ENCODE measurements around the gene FAM149A.

Gene FAM149A

GRCh38 chr4:186105647-186106321, 1.3 kb downstream of the FAM149A start:
- DNase-seq (ENCODE audit: low read depth in 2 of 2), result no peak

GRCh38 chr4:186107947-186108346, 3.4 kb downstream of the FAM149A start:
- no peak for DNase-seq (ENCODE audit: low read depth in 2 of 2)

- DNase-seq (ENCODE audit: low read depth in 2 of 2), result no peak
Measured at GRCh38 chr4:186108391-186108790, 3.9 kb downstream of the FAM149A start.

DNA sequence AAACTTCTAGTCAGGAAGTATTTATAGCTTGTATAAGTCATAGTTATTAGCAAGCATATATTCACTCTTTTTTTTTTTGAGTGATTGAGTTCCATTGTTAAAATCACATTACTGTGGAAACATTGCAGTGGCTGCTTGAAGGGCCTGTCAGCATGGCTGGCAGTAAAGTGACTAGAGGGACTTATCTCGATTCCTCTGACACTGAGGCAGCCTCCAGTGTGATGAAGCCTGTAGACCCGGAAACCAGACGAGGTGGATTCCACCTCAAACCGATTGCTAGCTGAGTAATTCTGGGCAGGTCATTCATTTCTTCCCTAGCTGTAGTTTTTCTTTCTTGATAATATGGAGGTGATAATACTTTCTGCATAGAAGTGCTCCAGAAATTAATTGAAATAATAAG, 4.7 kb downstream of the FAM149A start:
- DNase-seq (ENCODE audit: low read depth in 2 of 2), result no peak

DNA sequence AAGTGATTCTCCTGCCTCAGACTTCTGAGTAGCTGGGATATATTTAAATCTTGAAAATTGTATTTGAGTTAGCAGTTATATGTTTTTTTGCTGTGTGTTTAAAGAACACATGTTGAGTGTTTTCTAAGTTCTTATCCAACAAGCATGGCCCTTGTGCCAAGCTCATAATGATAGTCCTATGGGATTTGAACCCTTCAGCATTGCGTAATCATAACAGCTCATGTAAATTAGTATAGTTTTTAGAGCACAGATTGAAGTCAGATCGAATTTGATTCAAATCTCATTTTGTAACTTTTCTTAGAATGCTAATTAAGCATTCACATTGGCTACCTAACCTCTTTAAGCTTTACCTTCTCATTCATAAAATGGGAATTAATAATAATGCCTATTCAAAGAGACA, 12.2 kb downstream of the FAM149A start:
- DNase-seq (ENCODE audit: low read depth in 2 of 2), result no peak

DNA sequence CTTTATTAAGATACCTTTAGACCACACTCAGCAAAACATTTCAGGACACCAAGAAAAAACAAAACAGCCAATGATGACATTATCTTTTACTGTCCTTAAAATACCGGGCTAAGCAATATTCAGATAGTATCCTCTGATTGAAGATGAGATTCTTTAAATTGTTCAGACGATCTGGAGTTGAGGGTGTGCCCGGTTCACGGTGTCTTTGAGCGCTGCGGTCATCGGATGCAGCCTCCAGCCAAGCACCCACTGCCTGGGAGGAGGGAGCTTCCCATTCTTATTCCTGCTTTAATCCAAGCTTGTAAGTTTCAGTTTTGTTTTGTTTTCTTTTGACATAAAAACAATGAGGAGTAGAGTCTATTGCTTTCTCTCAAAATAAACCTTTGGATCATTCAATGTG, 14.1 kb downstream of the FAM149A start:
- no peak for DNase-seq (ENCODE audit: low read depth in 2 of 2)

DNA sequence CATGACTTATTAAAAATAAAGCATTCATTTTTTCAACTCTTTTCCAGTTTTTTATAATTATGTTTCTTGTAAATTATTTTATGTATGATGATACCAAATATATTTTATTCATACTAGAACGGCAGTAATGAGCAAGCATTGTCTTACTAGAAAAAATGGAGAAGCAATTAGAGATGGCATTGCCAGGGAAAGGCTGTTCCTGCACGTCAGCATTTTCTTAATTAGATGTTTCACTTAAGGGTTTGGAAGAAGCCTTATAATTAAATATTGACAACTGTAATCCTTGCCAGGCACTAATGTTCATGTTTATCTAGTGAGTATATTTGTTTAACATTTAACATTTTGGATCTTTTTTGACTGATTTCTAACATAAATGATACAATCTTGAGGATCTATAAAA, 16.6 kb downstream of the FAM149A start:
- no peak for DNase-seq (ENCODE audit: low read depth in 2 of 2)

GRCh38 chr4:186128842-186129241, 24.3 kb downstream of the FAM149A start:
- DNase-seq (ENCODE audit: low read depth in 2 of 2), result no peak

DNA sequence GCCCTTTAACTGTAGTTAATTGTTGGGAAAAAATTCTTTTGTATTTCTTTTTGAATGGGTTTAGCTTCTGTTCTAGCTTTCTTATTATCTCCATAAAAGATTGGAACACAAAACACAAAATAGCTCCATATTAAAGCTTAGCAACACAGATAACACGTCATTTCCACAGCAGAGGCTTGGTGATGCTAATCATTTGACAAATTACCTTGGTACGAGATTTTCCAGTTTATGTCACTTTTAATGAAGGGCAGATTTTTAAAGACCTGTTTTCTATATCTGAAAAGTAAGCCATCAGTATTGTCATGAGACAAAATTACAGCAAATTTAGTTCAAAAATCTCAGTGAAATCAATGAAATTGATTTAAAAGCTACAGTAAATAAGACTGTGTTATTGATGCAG, 27.4 kb downstream of the FAM149A start:
- DNase-seq (ENCODE audit: low read depth in 2 of 2), result no peak

DNA sequence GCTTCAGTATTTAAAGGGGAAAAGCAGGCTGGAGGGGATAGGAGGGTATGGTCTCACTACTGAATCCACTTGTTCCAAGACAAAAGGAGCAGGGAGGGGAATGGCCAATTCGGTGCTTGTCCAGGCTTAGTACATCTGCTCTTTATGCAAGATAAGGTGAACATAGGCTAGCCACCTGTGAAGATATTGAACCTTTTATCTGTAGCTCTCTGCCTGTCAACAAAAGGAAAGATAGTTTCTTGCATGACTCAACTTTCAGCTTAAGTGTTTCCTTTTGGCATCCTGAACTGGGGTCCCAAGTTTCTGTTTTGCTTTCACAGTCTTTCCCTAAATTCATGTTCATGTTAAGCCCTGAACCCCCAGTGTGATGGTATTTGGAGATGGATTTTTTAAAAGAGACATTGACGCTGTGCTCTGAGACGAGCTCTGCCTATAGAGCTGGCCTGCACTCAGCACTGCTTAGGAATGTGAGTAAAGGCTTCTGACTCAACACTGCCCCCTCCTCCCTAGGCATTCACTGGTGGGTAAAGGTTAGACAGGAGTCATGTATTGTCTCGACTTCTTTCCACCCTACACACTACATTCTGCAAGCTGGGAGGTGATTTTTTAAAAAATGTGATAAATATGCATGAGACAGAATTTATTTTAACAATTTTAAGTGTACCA, 28.2 kb downstream of the FAM149A start:
- no peak for DNase-seq (ENCODE audit: low read depth in 2 of 2)

GRCh38 chr4:186134257-186134656, 29.8 kb downstream of the FAM149A start:
- no peak for DNase-seq (ENCODE audit: low read depth in 2 of 2)

GRCh38 chr4:186134861-186135260, 30.4 kb downstream of the FAM149A start:
- DNase-seq (ENCODE audit: low read depth in 2 of 2), result no peak

DNA sequence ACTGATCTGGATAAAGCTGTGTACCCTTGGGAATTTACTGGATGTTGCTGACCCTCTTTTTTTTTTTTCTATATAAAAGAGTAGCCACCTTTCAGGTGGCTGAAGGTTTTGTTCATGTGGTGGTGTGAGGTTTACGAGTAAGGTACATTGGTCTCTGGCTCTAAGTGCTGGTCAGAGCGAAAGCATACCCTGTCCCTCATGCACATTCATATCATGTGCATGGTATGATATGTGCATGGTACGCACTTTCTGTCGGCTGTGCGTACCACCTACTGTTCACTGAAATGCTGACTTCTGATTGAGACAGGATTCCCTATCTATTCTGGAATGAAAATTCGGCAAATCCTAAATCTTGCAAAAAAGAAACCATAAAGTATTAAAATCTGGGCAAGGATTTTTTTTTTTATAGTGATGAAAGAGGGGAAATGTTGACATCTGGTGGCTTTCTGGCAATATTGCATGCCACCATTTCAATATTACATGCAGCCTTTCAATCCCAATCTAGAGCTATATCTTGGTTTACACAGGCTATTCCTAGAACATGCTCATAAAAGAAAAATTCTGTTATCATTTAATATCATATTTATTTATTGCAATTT, 32.8 kb downstream of the FAM149A start:
- DNase-seq (ENCODE audit: low read depth in 2 of 2), result no peak

DNA sequence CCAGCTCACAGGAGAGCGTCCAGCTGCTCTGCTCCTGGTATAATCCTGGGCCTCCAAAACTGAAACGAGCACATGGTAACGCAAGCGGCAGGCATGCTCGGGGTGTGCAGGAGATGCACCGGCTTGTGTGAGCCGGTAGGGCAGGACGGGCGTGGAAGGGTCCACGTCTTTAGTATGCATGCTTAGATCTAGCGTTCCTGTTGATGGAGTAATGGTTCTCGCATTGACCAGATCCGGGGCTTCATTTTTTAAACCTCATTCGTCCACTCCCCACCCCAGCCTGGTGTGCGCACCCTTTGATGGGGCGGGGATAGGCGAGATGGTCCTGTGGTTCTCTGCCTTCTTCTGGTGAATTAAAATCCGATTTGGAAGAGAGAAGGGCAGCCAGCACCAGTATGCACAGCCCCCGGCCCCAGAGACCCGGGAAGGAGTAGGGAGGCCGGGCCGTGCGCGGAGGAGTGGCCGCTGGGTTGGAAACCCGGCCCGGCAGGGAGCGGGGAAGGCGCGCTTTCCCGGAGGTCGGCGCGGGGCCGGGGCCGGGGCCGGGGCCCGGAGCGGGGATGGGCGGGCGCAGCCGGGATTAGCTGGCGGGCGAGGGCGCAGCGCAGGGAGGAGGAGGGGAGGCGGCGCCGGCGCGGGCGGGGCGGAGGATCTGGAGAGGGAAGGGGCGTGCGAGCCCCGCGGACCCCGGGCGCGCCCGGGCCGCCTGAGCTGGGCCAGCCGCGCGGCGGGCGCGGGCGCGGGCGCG, 39.9 kb downstream of the FAM149A start:
- no peak for DNase-seq (ENCODE audit: low read depth in 2 of 2)

GRCh38 chr4:186144946-186145569, 40.6 kb downstream of the FAM149A start:
- DNase-seq (ENCODE audit: low read depth in 2 of 2), result no peak

- DNase-seq (ENCODE audit: low read depth in 2 of 2), result no peak
Measured at GRCh38 chr4:186146458-186146857, 42.0 kb downstream of the FAM149A start.

- no peak for DNase-seq (ENCODE audit: low read depth in 2 of 2)
Measured at GRCh38 chr4:186148336-186148975, 44.0 kb downstream of the FAM149A start.

- no peak for DNase-seq (ENCODE audit: low read depth in 2 of 2)
Measured at GRCh38 chr4:186149872-186150271, 45.4 kb downstream of the FAM149A start.

GRCh38 chr4:186150926-186151325, 46.4 kb downstream of the FAM149A start:
- DNase-seq (ENCODE audit: low read depth in 2 of 2), result no peak

DNA sequence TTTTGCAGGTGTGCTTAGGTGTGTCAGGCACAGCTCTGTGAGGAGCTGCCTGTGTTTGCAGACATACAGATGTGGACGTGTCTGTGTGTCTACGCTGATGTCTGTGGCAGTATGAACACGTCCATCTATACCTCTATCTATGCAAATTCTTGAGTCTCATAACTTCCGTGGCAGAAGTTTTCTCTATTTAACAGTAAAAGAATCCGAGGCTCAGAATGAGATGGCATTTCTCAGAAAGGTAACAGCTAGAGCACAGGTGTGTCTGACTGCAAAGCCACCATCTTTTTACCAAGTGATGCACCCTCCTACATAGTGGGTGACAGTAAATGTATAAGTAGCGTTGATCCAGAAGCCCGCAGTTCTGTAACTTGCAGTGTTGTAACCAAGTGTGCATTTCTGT, 47.0 kb downstream of the FAM149A start:
- no peak for DNase-seq (ENCODE audit: low read depth in 2 of 2)

GRCh38 chr4:186158021-186158813, 53.7 kb downstream of the FAM149A start:
- DNase-seq (ENCODE audit: low read depth in 2 of 2), result no peak
